Osteoblast (primary cell): ENCODE results near the gene NELL1. TPM values are rescaled to one million over a fixed set of nuclear protein-coding genes. Genes with fewer than 3 reads are reported as not detected.

Source experiments
- DNase-seq: peaks from one replicate; pipeline ENCODE4 v3.0.0; 2011; ENCODE audit warnings: low spot score, mixed read lengths; ENCODE audit not compliant: insufficient read length; ENCODE audit errors: missing footprints
- H2AFZ ChIP-seq: 2 replicates; pipeline ENCODE4 v1.6.0; 2011; ENCODE audit warnings: mild to moderate bottlenecking, low read length
- H3K27ac ChIP-seq: 2 replicates; pipeline ENCODE4 v1.5.1; 2011; ENCODE audit warnings: mild to moderate bottlenecking, low read depth, low read length, moderate library complexity
- H3K27me3 ChIP-seq: 2 replicates; pipeline ENCODE4 v1.6.0; 2012; ENCODE audit warnings: mild to moderate bottlenecking, control low read depth, inconsistent platforms, low read length, moderate library complexity; ENCODE audit not compliant: insufficient read depth
- H3K36me3 ChIP-seq: 2 replicates; pipeline ENCODE4 v1.5.1; 2011; ENCODE audit warnings: mild to moderate bottlenecking, low read length, control low read depth, moderate library complexity; ENCODE audit not compliant: insufficient read depth
- H3K4me1 ChIP-seq: 2 replicates; pipeline ENCODE4 v1.5.1; 2011; ENCODE audit warnings: mild to moderate bottlenecking, low read length, control low read depth, moderate library complexity; ENCODE audit not compliant: insufficient read depth
- H3K4me2 ChIP-seq: 2 replicates; pipeline ENCODE4 v1.6.0; 2011; ENCODE audit warnings: mild to moderate bottlenecking, low read length; ENCODE audit not compliant: insufficient read depth
- H3K4me3 ChIP-seq: fragments of 200-600 bp; sonication (generic); 3 replicates; pipeline ENCODE4 v1.5.1; 2012; ENCODE audit warnings: mild to moderate bottlenecking, low read length, inconsistent platforms; ENCODE audit not compliant: insufficient read depth
- H3K79me2 ChIP-seq: 2 replicates; pipeline ENCODE4 v1.6.0; 2012; ENCODE audit warnings: mild to moderate bottlenecking, low read length, control low read depth, inconsistent platforms; ENCODE audit not compliant: insufficient read depth
- H3K9me3 ChIP-seq: 2 replicates; pipeline ENCODE4 v1.5.1; 2011; ENCODE audit warnings: low read depth, low read length, control low read depth
- H4K20me1 ChIP-seq: 2 replicates; pipeline ENCODE4 v1.6.0; 2012; ENCODE audit warnings: mild to moderate bottlenecking, low read length, control low read depth; ENCODE audit not compliant: insufficient read depth
- CTCF ChIP-seq: IDR thresholded peaks from 2 replicates; pipeline ENCODE4 v1.5.1; 2011; ENCODE audit warnings: mild to moderate bottlenecking, low read depth, low read length, moderate library complexity; ENCODE audit errors: extremely low read depth
- total RNA-seq: library from RNA; depleted of rRNA; stranded (reverse); fragments of >200 nt; gene quantifications from 2 replicates; pipeline ENCODE4 v1.2.3, GENCODE V29; 2012

NELL1 gene
- total RNA-seq, 1 donor, result not detected

GRCh38 chr11:20715931-20716330 lies 46.5 kb downstream of the NELL1 start:
- Histone ChIP-seq H3K79me2 (no peaks in the 10 kb centered on the region), H2AFZ (no peak overlapping the region), H3K4me1 (no peaks in the 10 kb centered on the region), H3K27ac (no peak overlapping the region), H3K4me3 (no peak overlapping the region), H4K20me1 (no peaks in the 10 kb centered on the region), H3K4me2 (no peak overlapping the region), H3K9me3 (no peaks in the 10 kb centered on the region), H3K36me3 (no peaks in the 10 kb centered on the region), H3K27me3 (no peaks in the 10 kb centered on the region)
- DNase-seq, result no peak
- no peak for TF ChIP-seq CTCF

- Histone ChIP-seq H3K27ac (no peak overlapping the region), H3K36me3 (no peaks in the 10 kb centered on the region), H4K20me1 (no peaks in the 10 kb centered on the region), H2AFZ (no peak overlapping the region), H3K4me2 (no peak overlapping the region), H3K79me2 (no peaks in the 10 kb centered on the region), H3K9me3 (no peaks in the 10 kb centered on the region), H3K4me3 (no peak overlapping the region), H3K27me3 (no peaks in the 10 kb centered on the region), H3K4me1 (no peaks in the 10 kb centered on the region)
- no peak for DNase-seq
- no peak for TF ChIP-seq CTCF
Measured at GRCh38 chr11:20719821-20720220, 50.4 kb downstream of the NELL1 start.

GRCh38 chr11:20723366-20723765 lies 54.0 kb downstream of the NELL1 start:
- Histone ChIP-seq H3K9me3 (no peaks in the 10 kb centered on the region), H3K4me1 (no peaks in the 10 kb centered on the region), H3K36me3 (no peaks in the 10 kb centered on the region), H4K20me1 (no peaks in the 10 kb centered on the region), H3K4me3 (no peak overlapping the region), H2AFZ (no peak overlapping the region), H3K27me3 (no peaks in the 10 kb centered on the region), H3K27ac (no peak overlapping the region), H3K79me2 (no peaks in the 10 kb centered on the region), H3K4me2 (no peak overlapping the region)
- DNase-seq, result no peak
- no peak for TF ChIP-seq CTCF

GRCh38 chr11:20729597-20730105 lies 60.3 kb downstream of the NELL1 start:
- no peak for TF ChIP-seq CTCF
- no peak for DNase-seq

More at GRCh38 chr11:20729597-20730105, 60.3 kb downstream of the NELL1 start:
- Histone ChIP-seq H3K79me2 (no peaks in the 10 kb centered on the region), H3K4me3 (no peak overlapping the region), H3K36me3 (no peaks in the 10 kb centered on the region), H4K20me1 (no peaks in the 10 kb centered on the region), H3K4me1 (no peaks in the 10 kb centered on the region), H2AFZ (no peak overlapping the region), H3K9me3 (no peaks in the 10 kb centered on the region), H3K27ac (no peak overlapping the region), H3K27me3 (no peaks in the 10 kb centered on the region), H3K4me2 (no peak overlapping the region)
